ENCODE data around the gene ACBD5. TPM values are rescaled to one million over a fixed set of nuclear protein-coding genes. Genes with fewer than 3 reads are reported as not detected.

The ACBD5 gene
- total RNA-seq, 4 donors from 2014 or later = 10.4 to 27.0 (median 12.6) TPM

- Histone ChIP-seq H3K27me3 (no peaks in the 10 kb centered on the region), H3K9me3 (no peaks in the 10 kb centered on the region), H3K27ac (no peak overlapping the region), H3K4me1 (peaks cover 0 to 21% (median 9%) of the 10 kb centered on the region in 3 donors), H3K36me3 (no peaks in the 10 kb centered on the region), H3K4me3 (no peak overlapping the region)
- intact Hi-C loops (cut with DNase I) = no loop called here
- DNase-seq = no peak
- 64 to 70% methylated on average over 9 to 10 of the region's 11 CpGs for WGBS, 2 donors
- TF ChIP-seq POLR2A (IDR thresholded peaks at IDR 0.05) (no peak), CTCF (IDR thresholded peaks at IDR 0.05) (no peak)
Measured at GRCh38 chr10:27245836-27246235, 5.2 kb upstream of the ACBD5 start.

GRCh38 chr10:27244976-27245375 is 4.4 kb upstream of the ACBD5 start:
- 91 to 100% methylated on average over 1 of the region's 1 CpG for whole genome bisulfite sequencing, 2 donors
- intact Hi-C loops (cut with DNase I) = no loop called here

GRCh38 chr10:27242951-27243551 is 2.5 kb upstream of the ACBD5 start:
- 4 to 15% methylated on average over 9 to 10 of the region's 12 CpGs for WGBS, 2 donors
- Histone ChIP-seq H3K27ac (peak overlapping the region; percentile 94 to 99 (median 97)), H3K27me3 (no peaks in the 10 kb centered on the region), H3K36me3 (no peaks in the 10 kb centered on the region), H3K4me1 (peaks cover 0 to 43% (median 16%) of the 10 kb centered on the region in 3 donors), H3K4me3 (peak overlapping the region; percentile 70 to 92 (median 82)), H3K9me3 (no peaks in the 10 kb centered on the region)
- intact Hi-C loops (cut with DNase I) = no loop called here
- DNase-seq = peak; percentile 42
- TF ChIP-seq CTCF (IDR thresholded peaks at IDR 0.05) = no peak
- peak in 1 of 4 donors; percentile 47 for TF ChIP-seq POLR2A (IDR thresholded peaks at IDR 0.05)

More at GRCh38 chr10:27244976-27245375, 4.4 kb upstream of the ACBD5 start:
- H3K4me3 ChIP-seq = no peak overlapping the region
- no peaks in the 10 kb centered on the region for H3K36me3 ChIP-seq
- peaks cover 0 to 25% (median 9%) of the 10 kb centered on the region in 3 donors for H3K4me1 ChIP-seq
- no peak for DNase-seq
- TF ChIP-seq POLR2A (IDR thresholded peaks at IDR 0.05) (no peak), CTCF (IDR thresholded peaks at IDR 0.05) (no peak)
- H3K27me3 ChIP-seq = no peaks in the 10 kb centered on the region
- no peak overlapping the region for H3K27ac ChIP-seq
- H3K9me3 ChIP-seq = no peaks in the 10 kb centered on the region

- H3K36me3 ChIP-seq = no peaks in the 10 kb centered on the region
- H3K9me3 ChIP-seq = no peaks in the 10 kb centered on the region
- H3K27me3 ChIP-seq = no peaks in the 10 kb centered on the region
- intact Hi-C loops (cut with DNase I) = no loop called here
- no peak for DNase-seq
- peak overlapping the region; percentile 94 to 99 (median 97) for H3K27ac ChIP-seq
- 0% methylated on average over 6 of the region's 6 CpGs for WGBS, 2 donors
- H3K4me1 ChIP-seq = peaks cover 0 to 49% (median 16%) of the 10 kb centered on the region in 3 donors
- peak overlapping the region; percentile 70 to 92 (median 82) for H3K4me3 ChIP-seq
- peak in 1 of 6 experiments; percentile 5 for TF ChIP-seq CTCF (IDR thresholded peaks at IDR 0.05)
- no peak for TF ChIP-seq POLR2A (IDR thresholded peaks at IDR 0.05)
Measured at GRCh38 chr10:27242473-27242950, 1.9 kb upstream of the ACBD5 start.

GRCh38 chr10:27241652-27242472 is 1.3 kb upstream of the ACBD5 start:
- peak; percentile 59 for DNase-seq
- Histone ChIP-seq H3K4me3 (peak overlapping the region; percentile 70 to 92 (median 82)), H3K36me3 (no peaks in the 10 kb centered on the region), H3K27me3 (no peaks in the 10 kb centered on the region), H3K4me1 (peaks cover 0 to 55% (median 16%) of the 10 kb centered on the region in 3 donors), H3K27ac (peak overlapping the region; percentile 94 to 99 (median 97)), H3K9me3 (no peaks in the 10 kb centered on the region)
- 1 to 3% methylated on average over 21 to 36 of the region's 59 CpGs for WGBS, 2 donors
- intact Hi-C loops (cut with DNase I) = no loop called here
- TF ChIP-seq CTCF (IDR thresholded peaks at IDR 0.05) (peak in 4 of 6 experiments; percentile 44 to 53 (median 46)), POLR2A (IDR thresholded peaks at IDR 0.05) (peak in 3 of 4 donors; percentile 68 to 92 (median 84))
